CD4-positive, alpha-beta T cell treated with Interleukin-4 for 1 hour (primary cell): ENCODE data around the gene TAF4.

Experiments used
- DNase-seq, 2 donors: peaks; one replicate each; pipeline ENCODE4 v3.0.0-alpha.2; 2020 to 2022

The TAF4 gene

DNA sequence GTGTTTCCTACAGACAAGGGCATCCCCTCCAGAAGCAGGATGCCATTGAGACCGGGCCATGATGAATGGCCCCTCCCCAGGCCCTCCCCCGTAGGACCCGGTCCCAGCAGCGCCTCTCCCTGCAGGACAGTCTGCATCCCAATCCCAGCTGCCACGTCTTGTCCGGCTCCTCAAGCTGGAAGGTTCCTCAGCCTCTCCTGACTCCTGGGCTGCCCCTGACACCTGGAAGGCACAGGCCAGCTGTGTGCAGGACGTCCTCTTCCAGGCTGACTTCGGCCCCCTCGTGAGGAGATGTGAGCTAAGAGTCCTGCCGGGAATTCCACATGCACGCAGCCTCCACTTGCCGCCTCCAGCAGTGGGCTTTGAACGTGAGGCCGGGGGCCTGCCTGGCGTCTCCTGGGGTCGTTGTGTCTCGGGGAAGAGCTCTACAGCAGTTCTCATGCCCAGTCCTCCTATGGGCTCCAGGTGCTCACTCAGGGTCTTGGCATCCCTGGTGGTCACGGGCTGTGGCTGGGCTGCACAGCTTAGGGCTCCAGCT lies 64.4 kb downstream of the TAF4 start:
- no peak for DNase-seq

DNA sequence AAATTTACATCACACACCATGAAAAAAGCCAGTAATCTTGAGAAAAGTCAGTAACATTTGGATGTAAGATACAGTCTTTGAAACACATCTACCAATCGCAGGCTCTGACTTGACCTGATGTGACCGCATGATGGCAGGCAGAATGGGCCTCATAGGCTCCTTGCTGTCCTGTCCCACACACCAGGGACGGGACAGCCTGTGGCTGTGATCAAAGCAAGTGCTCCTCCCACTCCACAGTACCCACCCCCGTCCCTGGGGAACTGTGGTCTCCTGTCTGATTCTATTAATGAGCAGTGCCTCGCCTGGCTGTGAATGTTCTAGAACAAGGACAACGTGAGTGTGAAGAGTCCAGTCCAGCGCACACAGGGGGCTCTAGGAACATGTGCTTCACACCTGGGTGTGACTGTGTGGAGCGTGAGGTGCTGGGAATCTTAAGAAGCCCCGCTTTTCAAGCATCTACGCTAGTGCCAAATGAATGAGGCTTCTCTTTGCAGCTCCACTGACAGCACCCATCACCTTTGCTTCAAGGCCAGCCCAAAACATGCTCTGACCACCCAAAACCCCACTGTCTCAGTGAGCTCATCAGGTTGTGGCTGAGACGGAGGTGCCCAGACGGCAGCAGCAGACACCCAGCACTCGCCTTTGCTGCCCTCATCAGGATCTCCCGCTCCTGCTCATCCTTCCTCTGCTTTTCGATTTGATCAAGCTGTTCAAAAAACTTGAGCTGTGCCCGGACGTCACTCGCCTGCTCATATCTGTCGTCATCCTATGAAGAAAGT lies 67.1 kb downstream of the TAF4 start:
- no peak for DNase-seq

DNA sequence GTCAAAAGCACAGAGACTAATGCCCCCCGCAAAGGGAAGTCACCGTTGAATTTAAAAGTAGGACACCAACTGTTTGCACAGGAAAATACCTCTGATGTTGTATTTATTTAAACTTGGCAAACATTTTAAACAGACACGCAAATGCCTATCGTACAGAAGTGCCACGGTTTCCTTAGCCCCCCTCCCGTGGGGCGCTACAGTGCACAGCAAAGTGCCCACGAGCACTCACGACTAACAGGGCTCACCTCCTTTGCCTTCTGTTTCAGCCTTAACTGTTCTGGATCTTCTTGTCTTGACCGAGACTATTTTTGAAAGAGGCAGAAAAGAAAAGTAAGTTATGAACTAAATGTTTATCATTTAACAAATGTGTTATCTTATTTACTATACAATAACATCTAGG lies 67.8 kb downstream of the TAF4 start:
- no peak for DNase-seq

DNA sequence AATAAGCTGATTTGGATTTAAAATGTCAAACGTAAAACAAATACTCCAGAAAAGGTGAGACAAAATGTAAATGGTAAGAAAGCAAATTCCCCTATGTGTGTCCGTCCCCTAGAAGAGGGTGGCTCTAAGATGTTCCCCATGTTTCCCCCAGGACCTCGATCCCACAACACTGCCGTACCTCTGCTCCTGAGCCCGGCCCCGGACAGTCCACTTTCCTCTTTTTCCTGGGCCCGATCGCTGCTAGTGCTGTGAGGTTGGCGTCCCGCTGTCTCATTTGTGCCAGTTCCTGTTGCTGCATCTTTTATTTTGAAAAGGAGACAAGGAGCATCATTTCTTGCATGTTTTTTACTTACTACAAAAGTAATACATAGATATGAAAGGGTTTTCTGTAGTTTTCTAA lies 68.3 kb downstream of the TAF4 start:
- no peak for DNase-seq

DNA sequence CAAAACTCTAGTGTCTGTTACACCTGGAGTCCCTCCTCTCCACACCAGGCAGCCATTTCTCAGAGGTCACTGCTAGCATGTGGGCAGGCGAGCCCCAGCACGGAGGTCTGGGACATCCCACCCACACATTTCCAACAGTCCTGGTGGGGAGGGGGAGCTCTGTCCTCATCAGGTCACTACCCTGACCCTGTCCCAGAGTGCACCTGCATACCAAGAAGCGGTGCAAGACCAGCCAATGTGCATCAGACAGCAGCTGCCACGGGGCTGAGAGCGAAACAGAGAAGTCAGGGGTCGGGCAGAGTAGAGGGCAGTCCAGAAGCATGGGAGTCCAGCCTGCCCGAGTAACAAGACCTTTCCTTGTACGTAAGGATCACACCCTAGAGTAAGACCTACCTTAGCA lies 71.1 kb downstream of the TAF4 start:
- DNase-seq, result no peak

DNA sequence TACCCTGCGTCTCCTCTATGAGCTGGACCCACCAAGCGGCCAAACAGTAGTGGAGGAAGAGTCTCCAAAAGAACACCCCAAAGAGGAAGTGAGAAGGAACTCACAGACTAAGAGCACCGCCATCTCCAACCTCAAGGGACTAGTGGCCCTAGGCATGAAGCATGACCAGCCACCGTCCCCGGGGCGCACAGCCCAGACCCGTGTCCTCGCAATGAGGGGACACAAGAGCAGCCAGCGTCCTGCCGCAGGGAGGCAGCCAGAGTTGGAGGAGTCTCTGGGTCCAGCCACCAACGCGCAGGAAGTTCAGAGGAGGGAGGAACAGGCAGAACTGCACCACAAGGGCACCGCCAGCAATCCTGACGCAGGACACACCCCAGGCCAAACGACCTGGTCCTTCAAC lies 72.6 kb downstream of the TAF4 start:
- no peak for DNase-seq

DNA sequence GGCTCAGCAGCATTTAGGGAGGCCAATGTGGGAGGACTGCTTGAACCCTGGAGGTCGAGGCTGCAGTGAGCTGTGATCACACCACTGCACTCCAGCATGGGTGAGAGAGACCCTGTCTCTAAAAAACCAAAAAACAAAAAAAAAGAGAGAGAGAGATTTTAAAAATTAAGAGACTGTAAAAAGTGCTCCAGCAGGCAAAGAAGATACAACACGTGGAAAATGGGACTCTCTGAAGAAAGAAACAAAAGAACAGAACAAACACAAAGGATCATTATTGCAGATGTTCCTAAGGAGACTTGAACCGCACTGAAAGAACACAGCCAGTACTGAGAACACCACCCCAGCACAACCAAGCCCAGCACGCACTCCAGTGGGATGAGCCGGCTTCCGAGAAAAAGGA lies 74.2 kb downstream of the TAF4 start:
- no peak for DNase-seq

DNA sequence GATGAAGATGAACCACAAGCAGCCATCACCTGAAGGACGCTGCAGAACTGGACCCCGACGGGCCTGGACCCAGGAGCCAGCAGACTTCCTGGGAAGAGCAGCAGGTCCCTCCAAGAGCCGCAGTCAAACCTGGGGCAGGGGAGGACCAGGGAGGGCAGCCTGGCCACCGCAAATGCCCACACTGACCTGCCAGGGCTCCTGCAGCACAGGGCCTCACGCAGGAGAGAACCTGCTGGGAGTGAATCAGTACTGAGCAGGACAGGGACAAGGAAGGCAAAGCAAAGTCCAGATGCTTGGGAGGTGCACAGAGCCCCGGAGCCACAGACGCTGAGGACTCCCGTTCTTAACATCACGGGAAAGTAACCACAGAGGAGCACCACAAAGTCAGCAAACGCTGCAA lies 75.2 kb downstream of the TAF4 start:
- DNase-seq, result no peak

DNA sequence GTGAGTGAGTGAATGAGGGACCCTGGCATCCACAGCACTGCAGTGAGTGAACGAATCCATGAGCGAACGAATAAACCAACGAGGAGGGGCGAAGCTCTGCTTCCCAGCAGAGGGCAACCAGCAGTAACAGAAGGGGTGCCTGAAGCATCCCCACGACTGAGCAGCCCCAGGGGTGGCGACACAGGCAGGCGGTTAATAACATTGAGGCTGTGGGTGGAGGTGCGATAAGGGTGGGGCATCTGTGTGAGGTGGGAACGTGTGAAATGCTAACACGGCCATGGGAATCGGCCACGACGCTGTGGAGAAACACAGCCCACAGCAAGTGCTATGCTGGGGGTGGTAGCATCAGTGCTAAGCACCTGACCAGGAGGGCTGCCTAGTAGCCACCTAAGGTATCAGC lies 75.9 kb downstream of the TAF4 start:
- DNase-seq, result peak; percentile 21 to 29

DNA sequence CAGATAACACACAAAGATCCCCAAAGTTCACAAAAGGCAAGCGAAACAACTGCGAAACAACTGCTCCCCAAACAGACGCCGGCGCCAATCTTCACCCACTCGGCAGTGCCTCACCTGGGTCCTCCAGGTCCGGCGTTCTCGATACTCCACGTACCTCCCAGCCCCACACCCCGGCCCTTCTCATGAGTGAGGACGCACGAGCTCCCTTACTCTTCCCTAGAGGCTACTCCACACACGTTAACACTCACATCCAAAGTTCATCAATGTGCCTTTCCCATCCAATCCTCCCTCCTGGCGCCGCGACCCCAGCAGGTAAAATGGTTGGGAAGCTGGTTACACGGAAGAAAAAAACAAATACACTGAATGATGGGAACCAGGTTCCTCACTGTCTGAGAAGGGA lies 77.0 kb downstream of the TAF4 start:
- no peak for DNase-seq

DNA sequence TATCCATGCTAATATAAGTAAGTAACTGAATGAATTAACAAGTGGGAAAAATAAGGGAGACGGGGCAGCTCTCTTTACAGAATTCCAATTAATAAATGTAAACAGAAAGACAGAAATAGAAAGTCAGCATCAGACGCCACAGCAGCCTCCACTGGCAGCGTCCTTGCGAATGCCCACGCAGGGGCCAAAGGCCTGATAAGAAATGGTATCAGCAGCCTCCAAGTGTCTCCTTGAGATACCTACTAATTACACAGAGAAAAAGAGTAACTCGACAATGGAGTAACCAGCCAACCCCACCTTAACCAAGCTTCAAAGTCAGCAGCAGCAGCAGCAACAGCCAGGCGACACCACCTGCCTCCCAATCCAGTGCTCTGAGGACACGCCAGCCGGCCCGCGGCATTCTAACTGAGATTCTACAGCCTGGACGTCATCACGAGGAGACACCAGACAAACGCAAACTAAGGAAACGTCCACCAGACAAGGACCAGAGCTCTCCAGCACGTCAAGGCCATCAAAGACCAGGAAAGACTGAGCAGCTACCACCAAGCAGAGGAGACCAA lies 78.8 kb downstream of the TAF4 start:
- DNase-seq, result no peak

DNA sequence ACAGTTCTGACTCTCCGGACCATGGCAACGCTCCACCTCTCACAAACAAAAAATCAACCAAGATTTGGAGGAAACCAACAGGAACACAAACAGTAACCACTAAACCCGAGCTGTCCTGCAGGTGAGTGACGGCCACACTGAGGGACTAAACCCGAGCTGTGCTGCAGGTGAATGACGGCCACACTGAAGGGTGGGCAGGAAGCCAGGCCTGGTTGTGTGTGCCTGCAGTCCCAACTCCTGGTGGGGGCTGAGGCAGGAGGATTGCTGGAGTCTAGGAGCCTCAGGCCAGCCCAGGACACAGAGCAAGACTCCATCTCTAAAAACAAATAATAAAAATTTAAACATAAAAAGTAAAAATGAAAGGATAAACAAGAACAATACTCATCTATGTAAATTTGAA lies 80.6 kb downstream of the TAF4 start:
- no peak for DNase-seq

DNA sequence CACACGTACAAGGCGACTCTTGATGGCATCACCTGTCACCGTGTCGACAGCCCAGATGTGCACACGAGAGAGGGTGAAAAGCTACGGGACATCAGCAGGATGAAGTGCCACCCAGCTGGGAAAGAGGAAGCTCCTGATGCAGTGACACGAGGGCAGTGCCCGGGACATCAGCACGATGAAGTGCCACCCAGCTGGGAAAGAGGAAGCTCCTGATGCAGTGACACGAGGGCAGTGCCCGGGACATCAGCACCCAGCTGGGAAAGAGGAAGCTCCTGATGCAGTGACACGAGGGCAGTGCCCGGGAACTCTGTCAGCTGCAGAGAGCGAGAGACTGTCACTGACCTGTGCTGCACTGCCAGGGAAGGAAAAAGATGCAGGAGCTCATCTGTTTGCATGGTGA lies 81.2 kb downstream of the TAF4 start:
- peak in 1 of 2 donors; percentile 25 for DNase-seq

DNA sequence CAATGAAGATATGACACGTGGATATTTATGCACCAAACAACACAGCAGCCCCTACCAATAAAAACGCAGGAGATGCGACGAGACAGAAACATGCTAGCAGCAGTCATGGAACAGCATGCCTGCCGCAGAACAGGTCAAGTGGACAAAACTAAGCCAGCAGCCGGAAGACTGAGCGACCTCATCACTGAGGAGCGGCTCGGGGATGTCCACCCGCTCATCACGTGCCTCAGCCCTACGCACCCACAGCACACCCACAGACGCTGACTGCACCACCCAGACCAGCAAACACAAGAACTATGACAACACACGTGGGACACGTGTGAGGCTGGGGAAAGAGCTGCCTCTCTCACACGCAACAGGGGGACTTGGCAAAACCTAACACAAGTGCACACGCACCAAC lies 81.7 kb downstream of the TAF4 start:
- no peak for DNase-seq

DNA sequence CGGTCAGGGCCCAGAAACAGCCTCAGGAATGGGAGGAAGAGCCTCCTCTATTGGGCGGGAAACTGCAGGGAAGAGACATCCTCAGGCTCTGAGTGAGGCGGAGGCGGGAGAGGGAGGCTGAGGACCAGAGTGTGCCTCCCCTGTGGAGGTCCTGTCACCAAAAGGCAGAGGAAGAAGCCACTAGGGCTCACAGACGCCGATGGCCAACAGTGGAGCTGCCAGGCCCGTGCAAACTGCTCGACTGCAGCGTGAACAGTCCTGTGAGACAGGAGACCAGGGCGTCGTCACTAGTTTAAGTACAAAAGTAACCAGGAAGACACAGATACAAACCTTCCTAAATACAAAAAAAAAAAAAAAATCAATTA lies 82.7 kb downstream of the TAF4 start:
- DNase-seq, result no peak

DNA sequence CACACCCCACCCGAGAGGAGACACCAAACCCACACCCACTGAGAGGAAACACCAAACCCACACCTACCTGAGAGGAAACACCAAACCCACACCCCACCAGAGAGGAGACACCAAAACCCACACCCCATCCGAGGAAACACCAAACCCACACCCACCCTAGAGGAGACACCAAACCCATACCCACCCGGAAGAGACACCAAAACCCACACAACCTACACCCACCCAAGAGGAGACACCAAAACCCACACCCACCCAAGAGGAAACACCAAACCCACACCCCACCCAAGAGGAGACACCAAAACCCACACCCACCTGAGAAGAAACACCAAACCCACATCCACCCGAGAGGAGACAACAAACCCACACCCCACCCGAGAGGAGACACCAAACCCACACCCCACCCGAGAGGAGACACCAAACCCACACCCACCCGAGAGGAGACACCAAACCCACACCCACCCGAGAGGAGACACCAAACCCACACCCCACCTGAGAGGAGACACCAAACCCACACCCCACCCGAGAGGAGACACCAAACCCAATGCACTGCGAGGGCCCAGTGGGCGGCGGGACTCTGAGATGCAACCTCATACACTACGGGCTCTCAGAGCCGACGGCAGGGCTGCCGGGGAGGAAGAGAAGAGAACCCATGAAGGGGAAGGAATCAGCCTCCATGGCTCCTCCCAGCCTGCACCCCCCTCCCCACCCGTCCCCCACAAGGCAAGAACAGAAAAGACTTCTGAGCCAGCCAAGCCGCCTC lies 83.3 kb downstream of the TAF4 start:
- peak; percentile 17 to 44 for DNase-seq

DNA sequence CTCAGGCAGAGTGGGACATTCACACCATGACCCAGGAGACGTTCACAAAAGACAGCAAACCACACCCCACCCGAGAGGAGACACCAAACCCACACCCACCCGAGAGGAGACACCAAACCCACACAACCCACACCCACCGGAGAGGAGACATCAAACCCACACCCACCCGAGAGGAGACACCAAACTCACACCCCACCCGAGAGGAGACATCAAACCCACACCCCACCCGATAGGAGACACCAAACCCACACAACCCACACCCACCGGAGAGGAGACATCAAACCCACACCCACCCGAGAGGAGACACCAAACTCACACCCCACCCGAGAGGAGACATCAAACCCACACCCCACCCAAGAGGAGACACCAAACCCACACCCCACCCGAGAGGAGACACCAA lies 84.0 kb downstream of the TAF4 start:
- DNase-seq, result peak; percentile 17 to 27

DNA sequence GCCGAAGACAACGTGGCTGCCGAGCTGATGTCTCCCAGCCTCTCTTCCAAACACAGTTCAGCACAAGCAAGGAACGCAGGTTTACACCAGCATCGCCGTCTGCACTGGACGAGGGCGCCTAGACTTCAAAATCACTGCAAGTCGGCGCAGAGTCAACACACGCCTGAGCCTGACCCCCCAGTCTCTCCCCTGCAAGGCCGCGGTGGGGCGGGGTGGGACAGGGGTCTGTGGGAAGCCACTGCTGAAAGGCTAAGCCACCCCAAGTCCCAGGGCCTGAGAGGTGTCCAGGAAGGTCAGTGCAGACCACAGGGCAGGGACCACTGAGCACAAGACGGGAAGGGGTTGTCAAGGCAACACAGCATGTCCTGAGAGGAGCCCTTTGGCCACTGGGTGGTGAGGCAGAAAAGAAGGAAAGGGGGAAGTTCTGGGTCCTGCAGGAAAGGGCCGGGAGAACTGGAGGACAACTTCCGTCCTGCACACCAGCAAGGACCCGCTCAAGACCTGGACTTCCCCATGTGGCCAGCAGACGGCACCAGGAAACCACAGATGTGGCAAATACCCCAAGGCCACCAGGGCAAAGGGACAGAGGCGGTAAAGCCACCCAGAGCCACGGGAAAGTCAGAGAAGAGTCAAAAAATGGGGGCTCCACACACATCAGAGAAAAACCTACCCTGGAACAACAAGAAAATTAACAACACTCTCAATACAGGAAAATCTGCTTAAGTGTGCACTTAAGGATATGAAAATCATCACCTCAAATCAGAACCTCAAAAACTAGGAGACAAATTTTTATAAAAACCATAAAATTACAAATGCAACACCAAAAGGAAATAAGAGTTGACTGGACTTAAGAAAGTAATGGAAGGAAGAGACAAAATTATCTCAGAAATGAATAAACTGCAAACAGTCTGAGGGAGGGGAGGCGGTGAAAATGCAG lies 84.8 kb downstream of the TAF4 start:
- peak; percentile 12 to 41 for DNase-seq

DNA sequence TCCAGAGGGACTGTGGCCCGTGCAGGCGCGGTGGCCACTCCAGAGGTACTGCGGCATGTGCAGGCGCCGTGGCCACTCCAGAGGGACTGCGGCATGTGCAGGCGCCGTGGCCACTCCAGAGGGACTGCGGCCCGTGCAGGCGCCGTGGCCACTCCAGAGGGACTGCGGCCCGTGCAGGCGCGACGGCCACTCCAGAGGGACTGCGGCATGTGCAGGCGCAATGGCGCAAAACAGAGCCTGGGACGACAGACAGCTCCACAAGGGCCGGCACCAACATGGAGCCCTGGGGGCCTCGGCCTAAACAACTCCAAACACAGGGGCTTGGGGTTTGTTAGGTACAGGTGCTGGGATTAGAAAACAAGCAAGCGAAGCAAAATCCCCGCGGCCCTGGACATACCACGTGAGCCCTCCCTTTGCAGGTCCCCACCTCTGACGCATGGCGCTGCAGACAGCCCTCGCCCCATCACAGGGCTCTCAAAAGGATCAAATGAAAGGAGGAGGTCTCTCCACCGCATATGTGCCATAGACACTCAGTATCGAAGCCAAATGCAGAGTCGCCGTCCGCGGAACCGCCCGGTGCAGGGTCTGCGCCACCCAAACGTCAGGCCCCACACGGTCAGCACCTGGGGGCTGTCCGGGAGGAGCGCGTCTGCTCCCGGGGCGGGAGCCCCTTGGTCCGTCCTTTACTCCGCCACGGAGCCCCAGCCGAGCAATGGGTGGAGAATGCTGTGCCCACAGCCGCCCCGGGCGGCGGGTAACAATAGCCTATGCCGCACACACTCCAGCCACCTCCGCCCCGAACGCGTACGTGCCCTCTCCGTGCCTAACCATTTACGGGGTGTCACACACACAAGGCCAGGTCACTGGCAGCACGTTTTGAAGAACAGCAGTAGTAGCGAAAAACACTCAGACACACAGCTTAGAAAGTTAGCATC lies 85.7 kb downstream of the TAF4 start:
- DNase-seq, result no peak

DNA sequence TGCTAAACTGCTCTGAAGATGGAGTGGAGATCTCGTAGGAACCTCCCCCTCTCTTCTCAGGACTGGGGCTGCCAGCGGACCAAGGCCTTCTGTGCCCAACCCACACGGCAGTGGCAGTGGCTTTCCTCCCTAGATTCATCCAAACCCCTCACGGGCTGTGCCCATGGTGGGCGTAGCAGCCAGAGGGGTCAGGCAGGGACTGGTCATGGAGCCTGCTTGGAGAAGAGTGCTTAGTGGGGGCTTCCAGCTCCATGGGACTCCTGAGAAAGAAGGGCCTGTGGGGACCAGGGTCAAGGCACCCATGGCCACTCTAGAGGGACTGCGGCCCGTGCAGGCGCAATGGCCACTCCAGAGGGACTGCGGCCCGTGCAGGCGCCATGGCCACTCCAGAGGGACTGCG lies 86.6 kb downstream of the TAF4 start:
- no peak for DNase-seq

DNA sequence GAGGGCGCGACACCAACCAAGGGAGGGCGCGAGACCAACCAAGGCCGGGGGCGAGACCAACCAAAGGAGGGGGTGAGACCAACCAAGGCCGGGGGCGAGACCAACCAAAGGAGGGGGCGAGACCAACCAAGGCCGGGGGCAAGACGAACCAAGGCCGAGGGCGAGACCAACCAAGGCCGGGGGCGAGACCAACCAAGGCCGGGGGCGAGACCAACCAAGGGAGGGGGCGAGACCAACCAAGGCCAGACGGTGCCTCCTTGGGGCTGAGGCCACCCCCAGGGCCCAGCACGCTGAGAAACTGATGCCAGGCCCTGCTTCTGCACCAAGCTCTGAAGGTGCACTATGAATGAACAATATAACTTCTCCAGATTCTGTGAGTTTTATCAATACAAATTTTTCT lies 87.2 kb downstream of the TAF4 start:
- no peak for DNase-seq

DNA sequence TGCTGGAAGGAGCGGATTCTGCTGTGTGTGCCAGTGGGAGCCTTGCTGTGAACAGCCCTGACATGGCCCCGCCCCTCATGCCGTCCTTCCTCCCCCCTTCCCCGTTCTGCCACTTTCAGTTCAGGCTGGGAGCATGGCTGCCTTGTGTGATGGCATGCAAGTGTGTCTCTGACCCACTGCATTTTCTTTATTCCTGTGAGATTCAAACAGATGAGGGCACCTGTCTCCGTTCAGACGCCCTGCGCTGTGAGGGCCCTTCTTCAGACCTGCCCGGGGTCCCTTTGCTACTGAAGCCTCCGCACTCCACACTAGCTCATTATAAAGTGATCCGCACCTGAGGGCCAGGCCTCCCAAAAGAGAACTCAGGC lies 88.3 kb downstream of the TAF4 start:
- DNase-seq, result no peak
